Astrocyte (in vitro differentiated cells and primary cell): Measurements from ENCODE around the gene MS4A6E.

ENCODE experiments used
- CTCF ChIP-seq: IDR thresholded peaks from 2 replicates; pipeline ENCODE4 v1.5.1; 2011; ENCODE audit warnings: low read depth, mild to moderate bottlenecking, inconsistent platforms, low read length, moderate library complexity; ENCODE audit not compliant: insufficient read depth
- EZH2 ChIP-seq: IDR thresholded peaks from 2 replicates; pipeline ENCODE4 v1.6.1; 2012; ENCODE audit warnings: mild to moderate bottlenecking, low read length, inconsistent platforms; ENCODE audit not compliant: insufficient read depth

GRCh38 chr11:60360621-60361020, 33.6 kb downstream of the MS4A6E start:
- no peak for TF ChIP-seq EZH2
- no peak for TF ChIP-seq CTCF
